ENCODE results near the gene MON1A.

DNA sequence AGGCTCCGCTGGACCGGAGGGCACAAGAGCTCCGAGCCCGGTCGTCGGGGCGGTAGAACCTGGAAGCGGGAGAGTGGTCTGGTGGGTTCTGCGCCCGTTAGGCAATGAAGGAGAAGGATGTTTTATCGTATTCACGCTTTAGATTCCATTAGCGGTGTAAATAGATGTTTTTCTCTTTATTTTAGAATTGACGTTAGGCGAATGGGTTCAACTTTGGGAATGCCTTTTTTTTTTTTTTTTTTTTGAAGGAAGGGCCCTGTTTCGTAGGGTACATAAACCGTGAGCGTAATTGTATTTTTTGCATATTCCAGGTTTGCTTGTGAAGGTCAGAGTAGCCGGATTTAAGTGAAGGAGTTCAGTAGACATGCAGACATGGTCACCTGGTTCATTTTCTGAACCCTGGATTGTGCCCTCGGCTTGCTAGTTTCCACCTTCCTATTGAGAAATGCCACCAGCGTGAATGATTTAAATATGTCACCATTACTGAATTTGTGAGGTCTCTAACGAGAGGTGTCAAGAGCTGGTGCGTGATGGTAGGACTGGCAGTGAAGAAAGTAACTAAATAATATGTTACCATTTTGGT, 11.1 kb upstream of the MON1A start:
- TF ChIP-seq ZNF561 (tag by site-specific recombination; IDR thresholded peaks at IDR 0.05; ENCODE audit: borderline replicate concordance) (no peak), YY1 (tag by site-specific recombination; IDR thresholded peaks at IDR 0.05) (no peak), KLF1 (tag by site-specific recombination; IDR thresholded peaks at IDR 0.05) (no peak), ZNF23 (tag by site-specific recombination; IDR thresholded peaks at IDR 0.05; ENCODE audit: borderline replicate concordance) (no peak), ZNF530 (tag by site-specific recombination; IDR thresholded peaks at IDR 0.05; ENCODE audit: low read depth) (no peak)
- TF ChIP-seq, protein P1, sequence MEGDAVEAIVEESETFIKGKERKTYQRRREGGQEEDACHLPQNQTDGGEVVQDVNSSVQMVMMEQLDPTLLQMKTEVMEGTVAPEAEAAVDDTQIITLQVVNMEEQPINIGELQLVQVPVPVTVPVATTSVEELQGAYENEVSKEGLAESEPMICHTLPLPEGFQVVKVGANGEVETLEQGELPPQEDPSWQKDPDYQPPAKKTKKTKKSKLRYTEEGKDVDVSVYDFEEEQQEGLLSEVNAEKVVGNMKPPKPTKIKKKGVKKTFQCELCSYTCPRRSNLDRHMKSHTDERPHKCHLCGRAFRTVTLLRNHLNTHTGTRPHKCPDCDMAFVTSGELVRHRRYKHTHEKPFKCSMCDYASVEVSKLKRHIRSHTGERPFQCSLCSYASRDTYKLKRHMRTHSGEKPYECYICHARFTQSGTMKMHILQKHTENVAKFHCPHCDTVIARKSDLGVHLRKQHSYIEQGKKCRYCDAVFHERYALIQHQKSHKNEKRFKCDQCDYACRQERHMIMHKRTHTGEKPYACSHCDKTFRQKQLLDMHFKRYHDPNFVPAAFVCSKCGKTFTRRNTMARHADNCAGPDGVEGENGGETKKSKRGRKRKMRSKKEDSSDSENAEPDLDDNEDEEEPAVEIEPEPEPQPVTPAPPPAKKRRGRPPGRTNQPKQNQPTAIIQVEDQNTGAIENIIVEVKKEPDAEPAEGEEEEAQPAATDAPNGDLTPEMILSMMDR (tag by site-specific recombination; IDR thresholded peaks at IDR 0.05), result no peak
